ENCODE measurements around the gene TMCC3. TPM values are rescaled to one million over a fixed set of nuclear protein-coding genes. Genes with fewer than 3 reads are reported as not detected.

The TMCC3 gene
- total and polyA plus RNA-seq, 2 of the 13 experiments (the other 11 are each of a cell fraction or from before 2014, with no cell fraction given), result not detected

DNA sequence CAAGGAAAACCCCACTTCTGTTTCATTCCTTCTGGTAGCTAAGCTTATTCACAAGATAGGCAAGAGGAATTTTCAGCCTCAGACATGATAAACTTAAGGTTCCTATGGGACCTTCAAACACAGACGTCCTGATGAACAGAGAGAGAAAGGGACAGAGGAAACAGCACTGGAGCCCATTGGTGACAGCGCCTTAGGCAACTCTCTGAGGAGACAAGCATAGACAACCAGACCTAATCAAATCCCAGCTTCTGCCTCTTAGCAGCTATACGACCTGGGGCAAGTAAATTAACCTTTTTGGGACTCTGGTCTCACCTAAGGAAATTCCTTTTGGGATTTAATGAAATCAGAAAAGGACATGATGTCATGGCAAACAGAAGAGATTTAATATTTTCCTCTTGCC, 33.3 kb downstream of the TMCC3 start (continued):
- TF ChIP-seq, protein P1, sequence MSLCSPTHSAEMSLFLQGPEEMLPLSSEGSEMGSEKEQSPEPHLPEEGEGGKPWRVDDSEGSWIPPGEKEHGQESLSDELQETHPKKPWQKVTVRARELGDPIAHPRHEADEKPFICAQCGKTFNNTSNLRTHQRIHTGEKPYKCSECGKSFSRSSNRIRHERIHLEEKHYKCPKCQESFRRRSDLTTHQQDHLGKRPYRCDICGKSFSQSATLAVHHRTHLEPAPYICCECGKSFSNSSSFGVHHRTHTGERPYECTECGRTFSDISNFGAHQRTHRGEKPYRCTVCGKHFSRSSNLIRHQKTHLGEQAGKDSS (CRISPR knock-in tag; IDR thresholded peaks at IDR 0.05; ENCODE audit: borderline replicate concordance, low read depth), result no peak
- TF ChIP-seq, protein P2, sequence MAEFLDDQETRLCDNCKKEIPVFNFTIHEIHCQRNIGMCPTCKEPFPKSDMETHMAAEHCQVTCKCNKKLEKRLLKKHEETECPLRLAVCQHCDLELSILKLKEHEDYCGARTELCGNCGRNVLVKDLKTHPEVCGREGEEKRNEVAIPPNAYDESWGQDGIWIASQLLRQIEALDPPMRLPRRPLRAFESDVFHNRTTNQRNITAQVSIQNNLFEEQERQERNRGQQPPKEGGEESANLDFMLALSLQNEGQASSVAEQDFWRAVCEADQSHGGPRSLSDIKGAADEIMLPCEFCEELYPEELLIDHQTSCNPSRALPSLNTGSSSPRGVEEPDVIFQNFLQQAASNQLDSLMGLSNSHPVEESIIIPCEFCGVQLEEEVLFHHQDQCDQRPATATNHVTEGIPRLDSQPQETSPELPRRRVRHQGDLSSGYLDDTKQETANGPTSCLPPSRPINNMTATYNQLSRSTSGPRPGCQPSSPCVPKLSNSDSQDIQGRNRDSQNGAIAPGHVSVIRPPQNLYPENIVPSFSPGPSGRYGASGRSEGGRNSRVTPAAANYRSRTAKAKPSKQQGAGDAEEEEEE (CRISPR knock-in tag; IDR thresholded peaks at IDR 0.05; ENCODE audit: borderline replicate concordance), result no peak
- TF ChIP-seq, protein P3, sequence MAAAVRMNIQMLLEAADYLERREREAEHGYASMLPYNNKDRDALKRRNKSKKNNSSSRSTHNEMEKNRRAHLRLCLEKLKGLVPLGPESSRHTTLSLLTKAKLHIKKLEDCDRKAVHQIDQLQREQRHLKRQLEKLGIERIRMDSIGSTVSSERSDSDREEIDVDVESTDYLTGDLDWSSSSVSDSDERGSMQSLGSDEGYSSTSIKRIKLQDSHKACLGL (CRISPR knock-in tag; IDR thresholded peaks at IDR 0.05), result no peak

DNA sequence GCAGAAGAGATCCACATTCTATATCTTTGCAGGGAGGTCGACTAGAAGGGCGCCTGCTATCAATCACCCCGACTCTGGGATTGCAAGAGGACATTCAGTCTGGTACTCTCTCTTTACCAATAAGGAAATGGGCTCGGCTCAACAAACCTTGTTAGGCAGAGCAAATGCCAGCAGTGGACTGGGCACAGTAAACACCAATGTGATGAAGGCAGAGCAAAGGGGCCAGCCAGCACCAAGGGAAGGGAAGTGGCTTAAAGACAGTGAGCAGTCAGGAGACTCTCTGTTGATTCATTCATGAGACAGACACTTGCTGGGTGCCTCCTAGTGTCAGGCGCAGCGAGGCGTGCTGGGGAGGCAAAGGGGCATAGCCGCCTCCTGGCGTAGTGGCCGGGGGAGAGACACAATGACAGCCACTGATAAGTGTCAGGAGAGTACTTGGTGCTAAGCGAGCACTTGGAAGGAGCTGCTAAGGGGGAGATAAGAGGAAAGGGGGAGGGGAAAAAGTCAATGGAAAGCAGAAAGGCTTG, 34.1 kb downstream of the TMCC3 start:
- Histone ChIP-seq H3K27me3 (ENCODE audit: control insufficient read depth in 1 of 2, insufficient read depth in 2 of 2, low read length in 2 of 2) (no peaks in the 10 kb centered on the region; a peak in 1 of 5 replicates), H3K27ac (ENCODE audit: extremely low read length, insufficient read depth, low read length) (no peak overlapping the region), H3K79me2 (ENCODE audit: insufficient read depth, low read length) (no peaks in the 10 kb centered on the region), H4K20me1 (ENCODE audit: insufficient read depth, low read length) (no peaks in the 10 kb centered on the region), H3K36me3 (replicated peaks in 1 of 2; ENCODE audit: control insufficient read depth in 1 of 2, insufficient read depth in 2 of 2, low read length in 2 of 2) (no peaks in the 10 kb centered on the region), H3K4me2 (ENCODE audit: low read depth, low read length) (peak overlapping the region; percentile 65), H3K9ac (ENCODE audit: insufficient read depth, low read depth, low read length) (no peak overlapping the region), H2AFZ (ENCODE audit: low read length) (no peak overlapping the region), H3K9me3 (ENCODE audit: low read length) (no peaks in the 10 kb centered on the region), H3K4me1 (ENCODE audit: insufficient read depth, low read length) (peaks cover 41% of the 10 kb centered on the region), H3K4me3 (replicated peaks in 1 of 3; ENCODE audit: insufficient read depth in 1 of 3, low read depth in 2 of 3, low read length in 3 of 3) (no peak overlapping the region)
- in situ Hi-C loops (cut with HindIII; ENCODE audit: extremely low pct_ligation_motif_present, low pct_unique_long_range_greater_than_20kb), result no loop called here
- ATAC-seq (peak; percentile 72), DNase-seq (ENCODE audit: low spot score) (no peak), FAIRE-seq (no peak)
- BruUV-seq (replicated peaks), result no TSS peak
- CTCF ChIA-PET (ENCODE audit: low intra/inter-chr PET ratio, low total read pairs), result no interaction called here
- intact Hi-C loops (cut with micrococcal nuclease; ENCODE audit: unreplicated experiment), result no loop called here
- WGBS (ENCODE audit: low lambda C conversion rate), result 23% methylated on average over 11 of the region's 11 CpGs
- TF ChIP-seq ZNF7 (CRISPR knock-in tag; IDR thresholded peaks at IDR 0.05), result 0 out of 2 replicates have a peak, but pooled peaks have one; percentile 55
- TF ChIP-seq, protein P4, sequence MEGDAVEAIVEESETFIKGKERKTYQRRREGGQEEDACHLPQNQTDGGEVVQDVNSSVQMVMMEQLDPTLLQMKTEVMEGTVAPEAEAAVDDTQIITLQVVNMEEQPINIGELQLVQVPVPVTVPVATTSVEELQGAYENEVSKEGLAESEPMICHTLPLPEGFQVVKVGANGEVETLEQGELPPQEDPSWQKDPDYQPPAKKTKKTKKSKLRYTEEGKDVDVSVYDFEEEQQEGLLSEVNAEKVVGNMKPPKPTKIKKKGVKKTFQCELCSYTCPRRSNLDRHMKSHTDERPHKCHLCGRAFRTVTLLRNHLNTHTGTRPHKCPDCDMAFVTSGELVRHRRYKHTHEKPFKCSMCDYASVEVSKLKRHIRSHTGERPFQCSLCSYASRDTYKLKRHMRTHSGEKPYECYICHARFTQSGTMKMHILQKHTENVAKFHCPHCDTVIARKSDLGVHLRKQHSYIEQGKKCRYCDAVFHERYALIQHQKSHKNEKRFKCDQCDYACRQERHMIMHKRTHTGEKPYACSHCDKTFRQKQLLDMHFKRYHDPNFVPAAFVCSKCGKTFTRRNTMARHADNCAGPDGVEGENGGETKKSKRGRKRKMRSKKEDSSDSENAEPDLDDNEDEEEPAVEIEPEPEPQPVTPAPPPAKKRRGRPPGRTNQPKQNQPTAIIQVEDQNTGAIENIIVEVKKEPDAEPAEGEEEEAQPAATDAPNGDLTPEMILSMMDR (CRISPR knock-in tag; IDR thresholded peaks at IDR 0.05), result peak; percentile 10; the same call in 1 of the 2 replicates
- no peak for TF ChIP-seq SPEN (CRISPR knock-in tag; IDR thresholded peaks at IDR 0.05; ENCODE audit: low read depth)
- POLR2A ChIA-PET, result no interaction called here
